COR-L47 (cell line): Measurements from ENCODE around the gene ADAD2.

Experiments
- DNase-seq: peaks from one replicate; lab custom pipeline; 2025; lab: John Stamatoyannopoulos, UW

ADAD2 gene

DNA sequence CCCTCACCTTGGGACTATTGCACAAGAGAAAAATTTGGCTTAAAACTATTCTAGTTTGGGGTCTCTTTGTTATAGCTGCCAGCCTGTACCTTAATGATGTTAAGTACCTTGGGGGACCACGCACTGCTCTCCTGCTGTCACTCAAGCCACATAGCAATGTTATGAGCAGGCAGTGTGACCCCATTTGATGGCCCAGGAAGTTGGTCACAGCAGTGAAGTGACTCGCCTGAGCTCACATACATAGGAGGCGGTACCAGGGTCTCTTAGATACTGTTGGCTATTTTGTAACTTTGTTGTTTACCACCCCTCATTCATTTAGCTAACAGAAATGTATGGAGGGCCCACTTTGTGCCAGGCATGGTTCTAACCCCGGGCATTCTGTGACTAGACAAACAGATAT lies 32.5 kb downstream of the ADAD2 start:
- DNase-seq = no peak

DNA sequence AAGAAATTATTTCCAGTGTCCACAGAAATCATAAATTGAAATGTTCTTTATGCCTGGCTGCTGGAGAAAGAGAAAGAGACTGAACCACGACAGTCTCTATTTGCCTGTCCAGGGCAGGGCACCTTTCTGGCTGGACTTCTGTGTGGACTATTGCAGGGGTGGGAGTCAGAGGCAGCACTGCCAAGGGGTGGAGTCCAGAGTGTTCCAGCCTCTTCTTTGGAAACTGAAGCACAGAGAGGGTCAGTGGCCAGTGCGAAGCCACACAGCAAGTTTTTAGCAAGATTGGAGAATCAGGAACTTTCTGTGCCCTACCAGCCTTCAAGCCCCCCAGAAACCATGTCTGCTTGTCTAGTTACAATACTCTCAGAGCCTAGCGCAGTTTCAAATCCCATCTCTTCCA lies 33.6 kb downstream of the ADAD2 start:
- DNase-seq = no peak

DNA sequence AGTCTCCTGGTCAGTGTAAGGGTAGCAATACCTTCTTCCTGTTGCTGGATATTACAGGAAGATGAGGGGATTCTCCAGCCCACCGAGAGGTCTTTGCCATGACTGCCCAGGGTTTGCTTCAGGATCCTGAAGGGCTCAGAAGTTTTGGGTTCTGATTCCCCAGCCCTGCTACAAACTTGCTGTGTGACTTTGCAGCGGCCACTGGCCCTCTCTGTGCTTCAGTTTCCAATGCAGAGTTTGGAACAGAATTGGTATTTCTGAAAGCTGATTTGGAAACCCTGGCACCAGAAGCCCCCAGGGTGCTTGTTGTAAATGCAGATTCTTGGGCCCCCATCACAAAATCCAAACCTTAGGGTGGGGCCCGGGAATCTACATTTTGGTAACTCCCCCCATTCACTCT lies 34.2 kb downstream of the ADAD2 start:
- DNase-seq = no peak

DNA sequence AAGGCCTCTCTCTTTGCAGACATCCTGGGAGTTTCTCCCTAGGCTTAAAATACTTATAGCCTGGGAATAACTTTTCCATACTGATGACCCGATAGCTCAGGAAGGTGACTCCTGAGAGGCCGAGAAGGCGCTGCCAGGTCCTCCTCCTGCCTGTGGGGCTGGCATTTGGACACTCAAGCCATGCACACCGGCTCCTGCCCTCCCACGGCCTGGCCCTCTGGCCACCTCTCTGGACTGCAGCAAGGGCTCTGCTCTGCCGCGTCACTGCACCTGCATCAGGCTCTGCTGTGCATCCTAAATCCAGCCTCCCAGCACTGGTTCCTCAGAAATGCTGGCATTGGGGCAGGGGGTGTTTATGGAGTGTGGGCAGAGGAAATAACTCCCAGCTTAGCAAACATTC lies 34.6 kb downstream of the ADAD2 start:
- no peak for DNase-seq

DNA sequence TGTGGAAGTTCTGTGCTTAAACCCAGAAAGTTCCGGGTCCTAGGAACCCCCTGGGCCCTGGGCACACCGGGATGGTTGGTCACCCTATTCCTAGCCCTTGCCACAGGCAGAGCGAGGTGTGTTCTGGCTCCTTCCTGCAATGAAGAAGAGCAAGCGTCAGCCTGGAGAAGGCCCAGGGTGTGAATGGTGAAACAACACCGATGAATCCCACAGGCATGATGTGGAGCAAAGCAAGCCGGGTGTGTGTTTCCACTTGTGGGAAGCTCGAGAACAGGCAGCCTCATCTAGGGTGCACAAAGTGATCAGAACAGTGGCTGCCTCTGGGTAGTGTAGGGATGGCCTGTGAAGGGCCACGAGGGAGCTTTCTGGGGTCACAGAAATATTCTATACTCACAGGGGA lies 35.1 kb downstream of the ADAD2 start:
- DNase-seq = no peak

DNA sequence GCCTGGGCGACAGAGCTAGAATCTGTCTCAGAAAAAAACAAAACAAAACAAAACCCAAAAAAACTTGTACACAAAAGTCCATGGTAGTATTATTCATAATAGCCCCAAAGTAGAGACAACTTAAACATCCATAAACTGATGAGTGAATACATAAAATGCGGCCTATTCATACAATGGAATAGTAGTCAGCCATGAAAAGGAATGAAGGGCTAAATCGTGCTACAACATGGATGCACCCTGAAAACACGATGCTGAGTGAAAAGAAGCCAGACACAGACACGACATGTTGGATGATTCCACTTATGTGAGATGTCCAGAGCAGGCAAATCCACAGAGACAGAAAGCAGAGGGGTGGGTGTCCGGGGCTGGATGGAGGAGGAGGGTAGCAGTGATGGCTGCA lies 36.6 kb downstream of the ADAD2 start:
- DNase-seq = no peak

DNA sequence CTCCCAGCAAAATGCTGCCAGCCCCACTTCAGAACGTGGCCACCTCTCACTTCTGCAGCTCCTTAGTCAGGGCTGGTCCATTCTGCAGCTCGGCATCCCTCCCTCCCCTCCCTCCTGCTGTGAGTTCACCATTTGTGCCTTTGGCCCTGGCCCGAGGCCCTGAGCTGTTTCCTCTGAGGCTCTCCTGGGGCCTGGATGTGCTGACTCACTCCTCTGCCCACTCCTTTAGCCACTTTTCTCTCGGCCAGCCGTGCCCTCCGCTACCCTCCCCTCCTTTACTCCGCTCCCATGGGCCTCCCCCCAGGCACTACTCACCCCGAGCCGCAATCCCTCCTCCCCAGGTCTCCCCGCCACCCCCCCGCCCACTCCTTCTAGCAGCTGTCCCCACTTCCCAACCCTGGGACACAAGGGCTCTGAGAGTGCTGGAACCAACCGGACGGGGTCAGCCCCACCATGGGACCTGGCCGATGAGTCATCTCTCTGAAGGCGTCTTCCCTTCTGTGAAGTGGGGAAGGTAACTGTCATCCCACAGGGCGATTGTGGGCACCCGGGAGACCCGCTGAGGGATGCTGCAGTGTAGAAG lies 37.4 kb downstream of the ADAD2 start:
- no peak for DNase-seq

DNA sequence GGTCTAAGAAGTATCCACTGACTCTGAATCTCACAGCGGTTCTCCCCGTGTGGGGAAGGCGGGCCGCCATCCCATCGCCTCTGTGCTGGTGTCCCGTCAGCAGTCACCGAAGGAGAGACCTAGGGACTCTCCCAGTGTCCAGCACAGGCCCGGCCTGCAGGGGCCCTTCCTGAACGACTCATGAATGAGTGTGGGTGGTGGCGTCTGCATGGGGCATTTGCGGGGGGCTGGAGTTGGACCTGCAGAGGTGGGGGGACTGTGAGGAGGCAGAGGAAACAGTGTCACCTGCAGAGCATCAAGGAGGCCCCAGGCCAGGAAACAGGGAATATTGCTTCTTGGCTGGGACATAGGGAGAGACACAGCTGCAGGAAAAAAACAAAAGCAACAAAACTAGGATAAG lies 38.5 kb downstream of the ADAD2 start:
- DNase-seq = no peak

DNA sequence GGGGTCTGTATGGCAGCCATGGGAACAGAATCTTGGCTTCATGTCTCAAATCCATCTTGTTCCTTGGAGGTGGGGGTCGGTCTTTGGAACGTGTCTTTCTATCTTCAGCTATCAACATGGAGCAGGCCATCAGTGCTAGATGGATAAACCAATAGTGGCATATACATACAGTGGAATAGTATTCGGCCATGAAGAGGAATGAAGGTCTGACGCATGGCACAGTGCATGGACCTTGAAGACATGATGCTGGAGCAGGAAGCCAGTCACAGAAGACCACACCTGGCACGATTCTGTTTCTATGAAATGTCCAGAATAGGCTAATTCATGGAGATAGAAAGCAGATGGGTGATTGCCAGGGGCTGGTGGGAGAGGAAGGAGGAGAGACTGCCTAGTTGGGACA lies 41.1 kb downstream of the ADAD2 start:
- DNase-seq = no peak

DNA sequence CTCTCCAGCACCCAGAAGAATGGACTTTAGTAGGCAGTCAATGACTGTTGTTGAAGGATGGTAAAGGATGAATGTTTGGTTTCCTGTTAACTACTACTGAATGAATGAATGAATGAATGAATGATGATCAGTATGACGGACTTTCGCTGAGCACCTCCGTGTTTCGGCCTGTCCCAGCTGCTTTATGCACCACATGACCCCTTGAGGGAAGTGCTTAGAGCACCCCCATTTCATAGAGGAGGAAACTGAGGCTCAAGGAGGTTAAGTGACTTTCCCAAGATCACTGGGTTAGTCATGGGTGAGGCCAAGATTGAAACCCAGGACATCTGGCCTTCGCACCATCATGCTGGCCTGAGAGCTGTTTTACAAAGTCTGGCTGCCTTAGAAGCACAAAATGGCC lies 42.0 kb downstream of the ADAD2 start:
- no peak for DNase-seq

DNA sequence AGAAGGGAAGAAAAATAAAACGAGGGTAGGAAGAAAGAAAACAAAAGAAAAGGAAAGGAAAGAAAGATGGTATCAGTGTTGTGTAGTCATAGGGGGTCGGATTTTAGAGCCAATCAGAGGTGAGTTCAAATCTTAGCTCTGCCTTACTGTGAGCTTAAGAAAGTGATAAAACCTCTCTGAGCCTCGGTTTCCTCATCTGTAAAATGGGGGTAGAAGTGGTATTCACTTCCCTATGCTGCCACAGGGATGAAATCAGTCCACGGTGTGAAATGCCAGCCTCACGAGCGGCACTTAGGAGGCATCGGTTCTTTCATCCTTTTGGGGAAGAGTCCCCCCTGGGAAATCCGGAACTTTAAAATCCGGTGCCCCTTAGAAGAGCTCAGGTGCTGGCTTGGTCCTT lies 42.8 kb downstream of the ADAD2 start:
- no peak for DNase-seq

DNA sequence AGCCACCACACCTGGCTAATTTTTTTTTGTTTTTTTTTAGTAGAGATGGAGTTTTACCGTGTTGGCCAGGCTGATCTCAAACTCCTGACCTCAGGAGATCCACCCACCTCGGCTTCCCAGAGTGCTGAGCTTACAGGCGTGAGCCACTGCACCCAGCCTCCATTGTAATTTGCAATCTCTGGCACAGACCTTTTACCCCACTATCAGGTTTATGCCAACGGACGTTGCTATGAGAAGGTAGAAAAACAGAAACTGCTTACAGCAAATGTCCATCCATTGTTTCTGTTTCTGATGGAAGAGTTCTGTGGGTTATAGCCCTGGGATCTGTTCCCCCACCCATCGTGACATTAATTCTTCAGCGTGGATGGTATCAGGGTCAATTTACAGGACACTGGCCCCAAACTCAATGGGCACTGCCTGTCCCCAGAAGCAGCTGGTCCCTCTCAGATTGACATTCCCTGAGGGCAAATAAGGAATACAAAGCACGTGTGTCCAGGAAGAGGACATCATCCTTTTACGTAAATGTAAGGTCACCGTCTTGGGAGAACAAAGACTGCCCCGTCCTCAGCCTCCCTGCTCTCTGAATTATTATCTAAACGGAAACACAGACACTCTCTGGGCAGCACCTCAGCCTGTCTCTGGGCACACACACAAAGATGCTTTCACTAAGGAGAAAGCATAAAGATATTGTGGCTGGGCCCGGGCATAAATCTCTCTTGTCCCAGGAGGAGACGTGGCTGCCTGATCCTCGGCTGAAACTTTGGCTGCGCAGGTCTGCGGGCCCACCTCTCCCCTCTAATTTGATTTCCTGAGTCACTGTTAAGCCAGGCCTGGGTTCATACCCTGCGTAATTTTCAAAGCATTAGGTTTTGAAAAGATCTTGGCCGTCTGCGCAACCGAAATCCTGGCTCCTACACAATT lies 43.6 kb downstream of the ADAD2 start:
- no peak for DNase-seq

DNA sequence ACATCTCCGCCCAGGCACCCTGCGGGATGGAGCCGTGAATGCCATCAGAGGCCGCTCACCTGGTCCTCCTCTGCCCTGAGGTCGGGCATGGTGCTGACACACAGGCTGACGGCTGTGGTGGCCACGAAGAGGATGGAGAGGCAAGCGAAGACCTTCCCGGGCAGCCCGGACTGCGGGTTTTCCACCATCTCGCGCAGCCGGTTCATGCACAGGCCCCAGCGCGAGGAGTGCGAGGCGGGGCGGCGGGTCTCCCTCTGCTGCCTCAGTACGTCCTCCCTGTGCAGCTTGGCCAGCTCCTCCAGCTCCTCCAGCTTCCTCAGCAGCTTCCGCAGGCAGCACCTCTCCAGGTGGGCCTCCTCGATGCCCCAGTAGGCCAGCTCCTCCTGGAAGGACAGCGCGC lies 45.7 kb downstream of the ADAD2 start:
- DNase-seq = no peak

DNA sequence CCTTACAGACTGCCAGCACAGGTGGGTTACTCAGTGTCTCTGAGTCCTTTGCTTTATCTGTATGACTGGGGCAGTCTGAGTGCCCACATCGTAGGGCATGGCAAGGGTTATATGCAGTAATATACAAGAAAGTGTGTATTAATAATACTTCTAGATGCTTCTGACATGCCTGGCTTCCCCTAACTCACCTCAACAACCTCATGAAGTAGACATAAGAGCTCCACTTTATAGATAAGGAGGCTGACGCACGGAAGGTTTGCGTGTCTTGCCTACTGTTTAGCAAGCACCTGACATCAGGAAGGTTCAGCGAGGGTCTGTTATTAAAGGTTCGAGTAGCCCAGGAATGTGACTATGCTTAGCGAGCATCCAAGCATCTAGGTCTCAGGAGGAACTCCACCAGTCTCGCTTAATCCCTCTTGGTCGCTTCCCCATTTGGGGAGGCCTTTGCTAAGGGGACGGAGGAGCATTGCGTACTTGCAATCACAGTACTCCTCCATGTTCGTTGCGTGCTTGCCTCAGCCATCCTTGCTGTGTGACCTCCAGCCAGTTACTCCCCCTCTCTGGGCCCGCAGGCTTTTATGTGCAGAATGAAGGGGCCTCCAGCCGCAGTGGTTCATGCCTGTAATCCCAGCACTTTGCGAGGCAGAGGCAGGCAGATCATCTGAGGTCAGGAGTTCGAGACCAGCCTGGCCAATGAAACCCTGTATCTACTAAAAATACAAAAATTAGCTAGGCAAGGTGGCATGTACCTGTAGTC lies 47.2 kb downstream of the ADAD2 start:
- no peak for DNase-seq

DNA sequence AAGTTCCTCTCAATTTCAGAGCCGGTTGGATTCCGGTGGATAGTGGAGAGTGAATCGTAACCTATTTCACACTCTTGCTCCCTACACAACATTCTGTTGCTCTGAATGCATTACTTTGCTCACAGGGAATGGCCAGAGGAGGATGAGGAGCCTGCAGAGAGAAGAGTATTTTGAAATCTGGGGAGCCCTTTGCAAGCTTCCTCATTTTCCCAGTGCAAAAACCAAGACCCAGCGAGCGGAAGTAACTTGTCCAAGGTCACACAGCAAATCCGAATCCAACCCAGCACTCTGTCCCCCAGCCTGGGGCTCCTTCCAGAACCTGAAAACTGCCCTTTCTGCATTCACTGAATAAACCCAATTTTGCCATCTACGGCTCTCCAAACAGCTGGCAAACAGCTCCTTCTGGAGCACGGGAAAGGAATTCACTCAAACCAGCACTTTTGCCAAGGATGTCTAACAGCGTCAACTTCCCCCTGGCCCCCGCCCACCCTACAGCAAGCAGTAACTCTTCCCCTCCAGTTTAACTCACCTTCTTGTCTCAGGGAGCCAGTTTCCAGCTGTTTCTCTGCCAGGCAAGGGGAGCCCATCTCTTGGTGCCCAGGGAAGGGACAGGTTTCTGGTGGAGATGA lies 48.3 kb downstream of the ADAD2 start:
- no peak for DNase-seq

DNA sequence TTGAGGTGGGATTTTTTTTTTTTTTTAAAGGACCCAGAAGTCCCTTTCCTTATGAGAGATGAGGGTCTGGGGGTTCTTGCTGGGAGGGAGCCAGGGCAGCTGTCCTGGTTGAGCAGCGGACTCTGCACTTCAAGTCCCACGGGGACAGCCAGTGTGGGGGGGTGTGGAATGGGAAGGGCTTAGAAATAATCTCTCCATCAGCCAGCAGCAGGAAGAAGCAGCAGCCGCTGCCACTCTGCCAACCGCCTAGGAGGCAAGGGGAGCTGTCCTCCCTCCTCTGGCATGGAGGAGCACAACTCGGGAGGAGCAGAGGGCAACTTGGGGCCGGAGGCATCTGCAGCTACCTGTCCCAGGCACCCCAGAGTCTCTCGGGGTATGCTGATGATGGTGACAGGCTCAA lies 49.0 kb downstream of the ADAD2 start, which contains the start of gene KCNG4:
Gene KCNG4 (minus strand): TSS at position 104 of the 400 bp plus-strand sequence. CDS start 2,527 bp downstream, outside the sequence.
- DNase-seq = no peak

DNA sequence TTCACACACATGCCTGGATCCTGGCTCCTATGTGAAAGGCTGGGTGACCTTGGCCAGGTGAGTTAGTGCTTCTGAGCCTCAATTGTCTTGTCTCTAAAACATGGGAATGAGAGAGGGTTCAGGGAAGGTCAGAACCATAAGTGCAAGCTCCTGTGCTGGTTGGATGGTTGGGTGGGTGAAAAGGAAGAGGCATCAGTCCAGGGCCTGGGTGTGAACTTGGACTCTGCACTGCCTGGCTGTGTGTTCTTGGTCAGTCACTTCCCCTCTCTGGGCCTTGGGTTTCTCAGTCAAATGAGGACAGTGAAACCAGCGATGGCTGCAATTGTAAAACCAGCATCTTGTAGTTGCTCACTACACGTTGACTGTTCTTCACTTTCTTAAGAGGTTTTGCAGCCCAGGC lies 49.5 kb downstream of the ADAD2 start:
- DNase-seq = no peak

DNA sequence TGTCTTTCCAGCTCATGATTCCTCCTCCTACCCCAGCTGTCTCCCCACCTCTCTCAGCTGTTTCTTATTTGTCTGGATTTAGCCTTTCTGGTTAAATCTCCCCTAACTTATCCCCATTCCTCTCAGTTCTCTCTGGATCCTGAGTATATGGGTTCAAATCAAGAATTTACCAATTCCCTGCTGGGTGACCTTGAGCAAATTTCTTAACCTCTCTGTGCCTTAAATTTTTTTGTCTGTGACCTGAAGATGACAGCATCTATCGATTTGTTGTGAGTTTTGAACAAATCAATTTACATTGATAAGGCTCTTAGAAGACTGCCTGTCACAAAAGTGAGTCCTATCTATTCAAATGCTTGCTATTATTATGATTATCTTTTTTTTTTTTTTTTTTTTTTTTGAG lies 50.8 kb downstream of the ADAD2 start:
- DNase-seq = no peak

DNA sequence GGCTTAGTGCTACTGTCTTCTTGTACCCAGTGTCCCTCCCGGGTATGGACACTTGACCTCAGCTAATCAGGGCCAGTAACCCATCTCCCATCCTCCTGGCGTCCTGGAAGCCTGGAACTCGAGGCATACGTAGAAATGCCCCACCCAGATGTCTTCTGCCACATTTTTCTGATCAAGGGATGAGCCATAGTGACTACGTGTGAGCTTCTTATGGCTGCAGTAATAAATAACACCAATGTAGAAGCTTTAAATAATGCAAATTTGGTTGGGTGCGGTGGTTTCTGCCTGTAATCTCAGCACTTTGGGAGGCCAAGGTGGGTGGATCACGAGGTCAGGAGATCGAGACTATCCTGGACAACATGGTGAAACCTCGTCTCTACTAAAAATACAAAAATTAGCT lies 51.9 kb downstream of the ADAD2 start:
- DNase-seq = no peak

DNA sequence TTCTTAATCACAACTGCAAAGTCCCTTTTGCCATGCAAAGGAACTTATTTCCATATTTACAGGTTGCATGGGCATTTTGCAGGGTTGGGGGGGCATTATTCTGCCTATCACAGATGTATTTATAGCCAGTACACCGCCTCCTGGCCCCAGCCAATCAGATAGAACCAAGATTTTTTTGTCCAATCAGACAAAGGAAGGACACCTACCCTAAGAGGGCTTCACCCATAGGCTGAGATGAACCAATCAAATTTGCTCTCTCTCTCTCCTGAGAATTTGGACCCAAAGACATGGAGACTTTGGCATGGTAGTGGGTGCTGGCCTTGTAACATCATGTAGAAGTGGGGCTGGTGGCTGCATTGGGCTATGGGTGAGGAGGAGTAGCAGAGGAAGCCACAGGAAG lies 52.8 kb downstream of the ADAD2 start:
- no peak for DNase-seq

DNA sequence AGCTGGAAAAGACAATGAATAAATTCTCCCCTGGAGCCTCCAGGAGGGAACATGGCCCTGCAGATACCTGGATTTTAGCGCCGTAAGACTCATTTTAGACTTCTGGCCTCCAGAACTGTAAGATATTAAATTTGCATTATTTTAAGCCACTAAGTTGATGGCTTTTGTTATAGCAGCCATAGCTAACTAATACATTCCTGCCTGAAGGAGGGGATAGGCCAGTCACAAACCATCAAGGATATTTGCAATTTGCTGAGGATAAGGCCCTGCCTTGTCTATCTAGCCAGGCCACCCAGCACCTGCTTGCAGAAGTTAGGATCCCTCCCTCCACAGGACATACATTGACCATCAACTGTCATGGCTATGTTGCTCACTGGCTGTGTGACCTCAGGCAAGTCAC lies 53.8 kb downstream of the ADAD2 start:
- no peak for DNase-seq

DNA sequence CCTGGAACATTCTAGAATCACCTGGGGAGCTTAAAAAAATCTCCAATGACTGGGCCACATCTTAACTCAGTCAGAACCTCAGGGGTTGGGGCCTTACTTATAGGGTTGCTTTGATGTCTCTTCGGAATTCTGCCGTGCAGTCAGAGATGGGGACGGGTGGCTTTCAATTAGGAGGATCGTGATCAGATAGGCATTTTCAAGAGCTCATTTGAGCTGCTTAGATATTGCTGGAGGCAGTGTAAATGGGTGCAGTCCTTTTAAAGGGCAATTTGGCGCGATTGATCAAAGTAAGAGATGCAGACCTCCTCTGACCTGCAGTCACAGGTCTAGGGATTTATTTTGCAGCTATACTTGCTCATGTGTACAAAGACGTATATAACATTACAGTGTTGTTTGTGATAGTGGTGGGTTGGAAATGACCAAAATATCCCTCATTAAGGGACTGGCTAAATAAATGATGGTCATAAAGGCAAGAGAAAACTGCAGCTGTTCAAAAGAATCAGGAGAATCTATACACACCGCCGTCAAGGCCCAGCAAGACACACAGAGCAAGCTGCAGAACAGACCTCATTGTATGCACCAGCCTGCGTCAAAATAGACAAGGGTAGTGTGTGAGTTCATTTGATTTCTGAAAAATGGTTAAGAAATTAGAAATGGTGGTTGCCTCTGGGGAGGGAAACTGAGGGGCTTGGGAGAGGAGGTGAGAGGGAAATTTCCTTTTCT lies 55.2 kb downstream of the ADAD2 start:
- no peak for DNase-seq
